GM18909 (cell line): ENCODE measurements around the gene WIPF3.

ENCODE experiments used
- ATAC-seq: cut with Tn5 transposase; IDR thresholded peaks from one replicate; pipeline ENCODE4 v1.9.1; 2021; ENCODE audit warnings: mild to moderate bottlenecking; ENCODE audit not compliant: unreplicated experiment, poor library complexity

WIPF3 gene

DNA sequence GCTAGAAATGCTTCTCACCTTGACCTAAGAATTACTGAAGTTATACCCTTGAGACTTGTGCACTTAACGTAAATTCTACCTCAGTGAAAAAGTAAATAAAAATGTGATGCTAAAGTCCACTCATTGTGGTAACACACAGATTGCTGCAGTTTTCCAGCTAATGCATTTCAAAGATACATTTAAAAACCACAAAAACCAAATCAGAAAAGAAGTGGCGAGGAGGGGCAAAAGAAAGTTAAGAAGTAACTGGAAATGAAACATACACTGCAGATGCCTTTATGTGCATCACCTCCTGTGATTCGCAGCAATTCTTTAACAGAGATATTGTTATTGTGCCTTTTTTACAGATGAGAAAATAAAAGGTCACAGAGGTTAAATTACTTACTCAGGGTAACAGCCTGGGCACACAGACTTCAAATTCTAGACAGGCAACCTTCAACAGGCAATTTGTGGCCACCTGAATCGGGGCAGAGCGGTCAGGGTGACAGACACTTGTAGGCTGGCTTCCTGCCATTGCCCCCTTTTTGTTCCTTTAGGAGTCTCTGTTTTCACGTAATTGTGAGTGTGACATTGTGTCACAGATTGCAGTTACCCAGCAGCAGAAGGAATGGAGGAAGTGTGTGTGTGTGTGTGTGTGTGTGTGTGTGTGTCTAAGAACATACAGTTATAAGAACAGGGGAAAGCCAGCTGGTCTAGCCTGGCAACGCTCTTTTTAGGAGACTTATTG lies 1.9 kb downstream of the WIPF3 start:
- no peak for ATAC-seq

DNA sequence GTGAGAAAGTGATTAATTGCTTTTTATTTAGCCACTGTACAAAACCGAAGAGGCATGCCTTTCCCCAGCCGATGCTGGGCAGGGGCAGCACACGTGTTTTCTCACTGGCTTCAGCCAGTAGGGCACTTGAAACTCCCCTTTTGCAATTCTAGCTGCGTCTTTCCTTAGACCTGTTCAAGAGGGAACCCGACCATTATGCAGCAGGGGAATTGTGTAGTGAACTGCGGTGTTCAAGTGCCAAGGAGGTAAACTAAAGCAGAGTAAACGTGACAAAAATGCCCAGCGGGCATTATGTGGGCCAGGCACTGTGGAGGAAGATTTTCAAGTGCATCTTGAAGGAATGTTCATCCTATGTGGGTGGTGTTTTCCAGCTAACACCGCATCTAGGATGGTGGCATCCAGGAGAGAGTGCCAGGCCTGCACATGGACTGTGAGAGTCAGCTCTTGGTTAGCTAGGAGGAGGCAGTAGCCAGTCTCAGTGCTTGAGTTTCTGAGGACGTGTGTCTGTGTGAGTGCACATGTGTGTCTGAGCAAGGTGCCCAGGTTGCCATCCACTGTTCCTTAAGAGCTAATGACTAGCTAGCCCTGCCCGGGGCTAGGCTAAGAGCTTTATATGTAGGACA lies 3.3 kb downstream of the WIPF3 start:
- no peak for ATAC-seq

DNA sequence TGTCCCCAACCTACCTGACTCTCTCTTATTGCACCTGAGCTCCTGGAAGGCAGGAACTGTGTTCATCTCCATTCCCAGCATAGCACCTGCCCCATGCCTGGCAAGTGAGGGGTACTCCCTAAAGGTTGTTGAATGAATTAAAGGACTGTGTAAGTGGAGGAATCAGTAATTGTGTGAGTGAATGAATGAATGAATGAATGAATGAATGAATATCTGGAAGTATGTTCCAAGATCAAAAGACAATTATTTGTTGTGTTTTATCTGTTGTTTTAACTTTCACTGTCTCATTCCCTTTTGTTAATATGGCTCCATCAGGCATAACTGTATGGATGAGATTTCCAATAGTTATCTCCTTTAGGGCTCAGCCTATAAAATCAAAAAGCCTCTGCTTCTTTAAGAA lies 4.0 kb downstream of the WIPF3 start:
- ATAC-seq: no peak

DNA sequence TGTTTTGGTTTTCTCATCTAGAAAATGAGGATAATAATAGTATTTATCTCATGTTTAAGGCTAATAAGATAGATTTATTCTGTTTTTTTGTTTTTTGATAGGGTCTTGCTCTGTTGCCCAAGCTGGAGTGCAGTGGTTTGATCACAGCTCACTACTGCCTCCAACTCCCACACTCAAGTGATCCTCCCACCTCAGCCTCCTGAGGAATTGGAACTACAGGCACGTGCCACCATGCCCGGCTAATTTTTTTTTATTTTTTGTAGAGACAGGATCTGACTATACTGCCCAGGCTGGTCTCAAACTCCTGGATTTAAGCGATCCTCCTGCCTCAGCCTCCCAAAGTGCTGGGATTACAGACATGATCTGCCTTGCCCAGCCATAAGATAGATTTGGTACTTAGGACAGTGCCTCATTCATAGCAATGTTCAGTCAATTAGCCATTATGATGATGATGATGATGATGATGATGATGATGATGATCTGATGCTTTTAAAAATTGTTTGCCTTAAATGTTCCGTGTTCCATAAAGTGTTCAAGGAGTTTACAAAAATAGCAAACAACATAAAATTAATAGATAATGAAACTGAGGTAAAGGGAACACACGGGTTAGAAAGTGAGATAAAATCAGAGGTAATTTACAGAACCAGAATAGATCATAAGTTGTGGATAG lies 4.6 kb downstream of the WIPF3 start:
- no peak for ATAC-seq

DNA sequence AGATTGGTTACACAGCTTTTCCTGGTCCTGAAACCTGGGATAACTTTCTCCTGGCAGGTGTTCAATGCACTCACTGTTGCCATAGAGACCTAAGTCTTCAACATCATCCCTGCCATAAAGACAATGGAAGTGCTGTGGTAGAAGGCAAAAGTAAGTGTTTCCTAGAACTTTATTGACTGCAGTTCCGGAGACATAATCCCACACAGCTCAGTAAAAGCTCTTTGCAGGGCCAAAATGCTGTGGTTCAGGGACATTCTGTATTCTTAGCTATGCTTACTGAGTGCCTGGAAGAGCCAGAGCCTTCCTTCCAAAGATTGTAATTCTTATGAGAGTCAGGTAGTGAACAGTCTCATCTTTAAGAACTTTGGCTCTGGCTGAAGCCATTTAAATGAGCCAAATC lies 5.3 kb downstream of the WIPF3 start:
- no peak for ATAC-seq

- no peak for ATAC-seq
These were observed 6.0 kb downstream of the WIPF3 start for GRCh38 chr7:29812185-29812876.

DNA sequence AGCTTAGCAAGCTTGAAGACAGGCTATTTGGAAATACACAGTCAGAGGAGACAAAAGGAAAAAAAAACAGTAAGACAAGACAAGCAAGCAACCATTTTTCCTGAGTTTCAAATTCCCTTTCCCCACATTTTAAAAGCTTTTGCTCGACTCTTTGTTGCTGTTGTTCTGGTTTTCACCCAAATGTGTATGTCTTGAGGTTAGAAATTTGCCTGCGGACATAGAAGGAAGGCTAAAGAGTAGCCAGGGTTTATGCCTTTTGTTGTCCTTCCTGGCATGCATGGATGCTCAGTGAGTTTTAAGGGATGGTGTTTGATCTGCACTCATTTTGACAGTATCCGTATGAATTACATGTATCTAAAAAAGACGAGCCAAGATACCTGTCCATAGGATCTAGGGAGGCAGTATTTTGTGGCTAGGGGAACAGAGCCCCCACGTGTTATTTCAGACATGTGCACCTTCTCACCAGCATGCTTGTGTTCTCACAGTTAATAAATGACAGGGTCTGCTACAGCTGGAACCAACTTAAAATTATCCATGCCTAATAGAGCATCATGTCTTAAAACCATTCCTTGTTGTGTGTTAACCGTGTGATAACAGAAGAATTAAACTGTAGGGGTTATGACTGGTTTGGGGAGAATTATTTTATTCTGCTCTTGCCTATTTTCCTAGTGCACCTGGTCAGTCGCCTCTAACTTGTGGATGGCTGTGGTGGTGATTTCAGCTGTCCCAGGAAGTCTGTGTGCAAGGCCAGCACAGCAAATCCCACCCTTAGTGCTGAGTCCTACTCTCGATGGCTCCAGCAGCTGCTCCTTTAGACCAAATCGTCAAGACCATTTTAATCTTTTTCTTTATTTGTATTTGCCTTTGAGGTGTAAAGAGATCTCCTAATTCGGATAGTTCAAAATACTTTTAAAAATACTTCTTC lies 9.1 kb downstream of the WIPF3 start:
- ATAC-seq: no peak

DNA sequence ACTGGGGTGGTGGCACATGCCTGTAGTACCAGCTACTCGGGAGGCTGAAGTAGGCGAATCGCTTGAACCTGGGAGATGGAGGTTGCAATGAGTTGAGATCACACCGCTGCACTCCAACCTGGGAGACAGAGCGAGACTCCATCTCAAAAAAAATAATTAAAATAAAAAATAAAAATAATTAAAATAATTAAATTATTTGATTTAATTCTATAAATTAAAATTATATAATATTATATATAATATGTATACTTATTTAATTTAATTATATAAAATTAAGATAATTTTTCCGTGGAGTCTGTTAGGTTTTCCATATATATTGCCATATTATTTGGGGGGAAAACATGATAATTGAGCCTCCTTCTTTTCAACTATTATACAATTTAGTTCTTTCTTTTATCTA lies 12.0 kb downstream of the WIPF3 start:
- no peak for ATAC-seq

GRCh38 chr7:29825775-29826529 lies 19.6 kb downstream of the WIPF3 start:
- ATAC-seq: peak; percentile 93

DNA sequence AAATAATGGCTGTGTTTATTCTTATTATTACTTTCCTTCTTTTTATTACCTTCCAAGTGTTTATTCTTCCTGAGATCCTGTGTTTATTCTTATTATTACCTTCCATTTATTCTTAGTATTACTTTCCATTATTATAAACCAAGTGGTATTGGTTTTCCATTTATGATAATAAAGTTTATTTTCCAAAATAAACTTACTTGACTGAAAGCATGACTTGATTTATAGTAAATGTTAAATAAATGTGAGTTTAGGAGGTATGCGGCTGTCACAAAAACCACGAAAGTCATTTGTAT lies 20.2 kb downstream of the WIPF3 start:
- ATAC-seq: no peak

- no peak for ATAC-seq
These were observed 20.6 kb downstream of the WIPF3 start for GRCh38 chr7:29826904-29827303.

GRCh38 chr7:29831705-29832104 lies 25.4 kb downstream of the WIPF3 start:
- ATAC-seq: no peak

DNA sequence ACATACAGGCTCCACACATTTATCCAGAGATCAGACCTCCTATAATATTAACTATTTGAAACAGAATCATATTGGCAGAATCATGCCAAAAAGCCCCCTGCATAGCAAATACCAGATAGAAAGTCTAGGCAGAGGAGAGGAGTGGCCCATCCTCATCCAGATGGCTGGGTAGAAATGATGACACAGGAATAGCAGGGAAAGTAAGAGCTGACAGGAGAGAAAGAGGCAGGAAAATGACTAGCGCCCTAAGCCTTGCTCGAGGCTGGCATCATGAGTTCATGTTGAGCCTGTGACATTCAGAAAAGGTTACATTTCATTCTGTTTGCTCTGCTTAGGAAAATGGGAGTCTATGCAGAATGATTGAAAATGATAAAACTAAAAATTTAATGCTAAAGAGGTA lies 27.6 kb downstream of the WIPF3 start:
- no peak for ATAC-seq

DNA sequence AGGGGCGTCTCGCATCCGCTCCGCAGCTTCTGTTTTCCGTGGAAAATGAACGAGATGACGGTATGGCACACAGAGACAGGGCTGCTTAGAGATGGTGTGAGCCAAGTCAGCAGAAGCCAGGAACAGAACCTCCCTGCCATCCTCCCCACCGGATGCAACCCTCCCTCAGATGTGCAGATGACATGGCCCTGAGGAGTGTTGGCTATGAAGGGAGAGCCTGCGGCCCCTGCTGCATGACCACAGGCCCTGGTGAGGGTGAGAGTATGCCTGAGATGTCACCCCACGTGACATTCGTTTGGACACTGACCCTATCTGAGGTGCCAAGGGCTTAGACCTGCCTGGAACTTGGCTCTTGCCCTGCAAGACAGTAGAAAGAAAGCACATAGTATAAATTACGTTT lies 29.4 kb downstream of the WIPF3 start:
- no peak for ATAC-seq

- no peak for ATAC-seq
These were observed 33.0 kb downstream of the WIPF3 start for GRCh38 chr7:29839302-29839701.

GRCh38 chr7:29839921-29840320 lies 33.6 kb downstream of the WIPF3 start:
- no peak for ATAC-seq

DNA sequence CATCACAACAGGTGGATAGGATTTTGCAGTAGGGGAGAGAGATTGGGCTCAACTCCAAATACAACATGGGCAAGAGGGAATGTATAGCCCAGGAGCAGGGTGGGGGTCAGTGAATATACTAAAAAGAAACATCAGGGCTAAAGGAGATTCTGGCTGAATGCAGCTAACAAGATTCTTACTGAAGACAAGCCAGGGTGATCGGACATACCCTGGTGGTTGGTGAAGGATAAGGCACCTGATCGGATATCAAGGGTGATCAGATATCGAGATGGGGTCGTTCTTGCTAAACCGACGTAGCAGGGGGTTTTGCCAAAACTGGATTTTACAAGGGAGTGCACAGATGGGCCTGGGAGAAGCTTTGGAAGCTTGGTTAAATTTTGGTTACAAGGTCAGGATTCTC lies 34.4 kb downstream of the WIPF3 start:
- no peak for ATAC-seq

GRCh38 chr7:29841926-29842701 lies 35.8 kb downstream of the WIPF3 start:
- ATAC-seq: no peak

DNA sequence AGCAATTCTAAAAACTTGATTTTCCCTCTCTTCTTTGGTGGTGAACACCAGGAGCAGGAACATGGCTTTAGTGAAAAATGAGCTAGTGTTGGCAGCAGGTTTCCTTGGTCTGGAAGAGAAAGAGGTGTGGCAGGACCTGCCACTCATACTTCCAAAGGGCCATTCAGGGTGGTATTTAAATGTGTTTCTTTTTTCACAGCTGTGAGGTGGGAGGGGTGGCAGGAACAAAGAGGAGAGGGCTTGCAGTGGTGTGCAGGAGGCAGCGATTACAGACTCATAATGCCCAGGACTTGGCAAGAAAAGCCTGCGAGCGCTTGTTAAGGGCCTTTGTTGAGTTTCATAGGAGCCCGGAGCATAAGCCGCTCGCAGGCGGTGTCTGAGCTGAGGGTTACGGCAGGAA lies 36.8 kb downstream of the WIPF3 start:
- ATAC-seq: no peak
